GM23338 (cell line): ENCODE results near the gene APBA2.

Experiments
- CTCF ChIP-seq, 2 experiments: fragments of 200-600 bp in 1 of 2; sonication (generic) in 1 of 2; conservative IDR thresholded peaks; 2 replicates each; pipeline versions ENCODE4 v1.5.1 to v1.6.1; 2016 to 2017; ENCODE audit warnings: antibody characterized with exemption in 2 of 2, low read depth in 2 of 2, mild to moderate bottlenecking in 2 of 2, moderate library complexity in 1 of 2
- EZH2 ChIP-seq: fragments of 200-600 bp; sonication (generic); IDR thresholded peaks from one replicate; pipeline ENCODE4 v1.8.0; 2017; ENCODE audit warnings: antibody characterized with exemption, mild to moderate bottlenecking, low read depth; ENCODE audit not compliant: unreplicated experiment

GRCh38 chr15:28912422-28912821 lies 26.6 kb downstream of the APBA2 start:
- no peak for TF ChIP-seq CTCF (conservative IDR thresholded peaks at IDR 0.05; ENCODE audit: low read depth in 2 of 2)
- no peak for TF ChIP-seq EZH2
